SK-N-SH (cell line): ENCODE measurements around the gene APBB3. TPM values are rescaled to one million over a fixed set of nuclear protein-coding genes. Genes with fewer than 3 reads are reported as not detected.

ENCODE experiments used
- CTCF ChIA-PET: fragments of 300-600, 350-600 bp; formaldehyde crosslinking; extraction: SDS; loops from one replicate; lab custom pipeline; 2021; lab: Yijun Ruan, JAX
- POLR2A ChIA-PET: fragments of 350-600 bp; sonication (Branson Sonifier 250); formaldehyde crosslinking; extraction: SDS; loops from one replicate; lab custom pipeline; 2020; ENCODE audit warnings: antibody characterized with exemption, inconsistent platforms; lab: Yijun Ruan, JAX
- DNase-seq: peaks from one replicate; pipeline ENCODE4 v3.0.0; 2012
- H2AFZ ChIP-seq: fragments of 200-600 bp; sonication (generic); 2 replicates; pipeline ENCODE4 v1.8.1; 2016; ENCODE audit warnings: antibody characterized with exemption, mild to moderate bottlenecking, low read depth
- H3F3A ChIP-seq: fragments of 200-600 bp; sonication (generic); replicated peaks from 2 replicates; pipeline ENCODE3; 2016; ENCODE audit warnings: antibody characterized with exemption, mild to moderate bottlenecking; ENCODE audit not compliant: insufficient read depth
- H3K27ac ChIP-seq, 2 experiments: fragments of 200-500 bp in 1 of 2; fragments of 200-600 bp in 1 of 2; sonication (Bioruptor generic) in 1 of 2; sonication (generic), shearing (Covaris generic) in 1 of 2; 2 replicates each; pipeline versions ENCODE4 v1.5.1 to v1.6.1; 2014 to 2016; ENCODE audit warnings: low read depth in 2 of 2, inconsistent platforms in 1 of 2, low read length in 1 of 2, mild to moderate bottlenecking in 1 of 2, mixed read lengths in 1 of 2
- H3K27me3 ChIP-seq: fragments of 200-600 bp; sonication (generic), shearing (Covaris generic); 2 replicates; pipeline ENCODE4 v1.6.1; 2016; ENCODE audit warnings: mixed run types; ENCODE audit not compliant: insufficient read depth
- H3K36me3 ChIP-seq, 2 experiments: fragments of 200-500 bp in 1 of 2; fragments of 200-600 bp in 1 of 2; sonication (Bioruptor generic) in 1 of 2; sonication (generic) in 1 of 2; replicated peaks in 1 of 2; 2 replicates each; pipeline versions ENCODE3 to v1.5.1; 2014 to 2016; ENCODE audit warnings: low read length in 1 of 2, mild to moderate bottlenecking in 1 of 2; ENCODE audit not compliant: insufficient read depth in 2 of 2, control insufficient read depth in 1 of 2
- H3K4me1 ChIP-seq, 2 experiments: fragments of 200-500 bp in 1 of 2; fragments of 200-600 bp in 1 of 2; sonication (Bioruptor generic) in 1 of 2; sonication (generic), shearing (Covaris generic) in 1 of 2; 2 replicates each; pipeline versions ENCODE4 v1.5.1 to v1.6.1; 2014 to 2016; ENCODE audit warnings: low read depth in 1 of 2, low read length in 1 of 2, mixed run types in 1 of 2; ENCODE audit not compliant: insufficient read depth in 2 of 2, control insufficient read depth in 1 of 2
- H3K4me2 ChIP-seq: fragments of 200-600 bp; sonication (generic), shearing (Covaris generic); 2 replicates; pipeline ENCODE4 v1.6.1; 2017; ENCODE audit warnings: mixed run types
- H3K4me3 ChIP-seq, 2 experiments: fragments of 200-500 bp in 1 of 2; fragments of 200-600 bp in 1 of 2; sonication (Bioruptor generic) in 1 of 2; sonication (generic), shearing (Covaris generic) in 1 of 2; 2 replicates each; pipeline versions ENCODE4 v1.5.1 to v1.8.1; 2014 to 2016; ENCODE audit warnings: low read depth in 2 of 2, inconsistent platforms in 1 of 2, low read length in 1 of 2, mild to moderate bottlenecking in 1 of 2, mixed read lengths in 1 of 2, moderate library complexity in 1 of 2
- H3K79me2 ChIP-seq: fragments of 200-600 bp; sonication (generic); 2 replicates; pipeline ENCODE4 v1.8.1; 2017; ENCODE audit warnings: mild to moderate bottlenecking; ENCODE audit not compliant: insufficient read depth
- H3K9ac ChIP-seq: fragments of 200-600 bp; sonication (generic); 2 replicates; pipeline ENCODE4 v1.6.1; 2017; ENCODE audit warnings: mixed run types
- H3K9me2 ChIP-seq: fragments of 200-600 bp; sonication (generic); 2 replicates; pipeline ENCODE4 v1.6.1; 2017; ENCODE audit warnings: mixed run types
- H3K9me3 ChIP-seq: fragments of 200-600 bp; sonication (generic); 2 replicates; pipeline ENCODE4 v1.6.1; 2017; ENCODE audit warnings: mixed run types, mild to moderate bottlenecking, moderate library complexity
- H4K20me1 ChIP-seq: fragments of 200-600 bp; sonication (generic); 2 replicates; pipeline ENCODE4 v1.6.1; 2017; ENCODE audit warnings: mild to moderate bottlenecking, mixed run types; ENCODE audit not compliant: insufficient read depth
- CHD2 ChIP-seq: fragments of 150-350 bp; IDR thresholded peaks from 2 replicates; pipeline ENCODE4 v1.6.1; 2018; ENCODE audit warnings: low read length; ENCODE audit not compliant: partially characterized antibody
- ELF1 ChIP-seq: IDR thresholded peaks from 2 replicates; pipeline ENCODE4 v1.4.0; 2012
- EP300 ChIP-seq, 2 experiments: IDR thresholded peaks; 2 replicates each; pipeline versions ENCODE4 v1.4.0 to v1.6.1; 2012; ENCODE audit warnings: borderline replicate concordance in 1 of 2, low read depth in 1 of 2, low read length in 1 of 2
- EZH2phosphoT487 ChIP-seq: fragments of 200-600 bp; sonication (generic); IDR thresholded peaks from 2 replicates; pipeline ENCODE4 v1.6.1; 2017; ENCODE audit warnings: low read depth, mixed run types, mild to moderate bottlenecking, antibody characterized with exemption, moderate library complexity, borderline replicate concordance
- FOXJ3 ChIP-seq: sonication (generic); formaldehyde crosslinking; IDR thresholded peaks from 2 replicates; pipeline ENCODE4 v1.5.1; 2020; ENCODE audit warnings: mild to moderate bottlenecking, missing genetic modification reagents
- FOXM1 ChIP-seq: IDR thresholded peaks from 2 replicates; pipeline ENCODE4 v1.4.0; 2012; ENCODE audit warnings: low read depth, mild to moderate bottlenecking
- GABPA ChIP-seq: IDR thresholded peaks from 2 replicates; pipeline ENCODE4 v1.4.0; 2012; ENCODE audit warnings: low read depth, mild to moderate bottlenecking
- IRF3 ChIP-seq: fragments of 150-350 bp; IDR thresholded peaks from 2 replicates; pipeline ENCODE4 v1.6.1; 2016; ENCODE audit warnings: mild to moderate bottlenecking, low read depth, low read length
- MEF2A ChIP-seq: IDR thresholded peaks from 2 replicates; pipeline ENCODE4 v1.4.0; 2012; ENCODE audit warnings: low read depth, borderline replicate concordance
- MXI1 ChIP-seq: IDR thresholded peaks from 2 replicates; pipeline ENCODE4 v1.6.1; 2012; ENCODE audit warnings: mild to moderate bottlenecking, low read depth, low read length, improper control_type of control experiment
- NFIC ChIP-seq: IDR thresholded peaks from 2 replicates; pipeline ENCODE4 v1.4.0; 2012; ENCODE audit warnings: borderline replicate concordance
- NRF1 ChIP-seq: IDR thresholded peaks from 2 replicates; pipeline ENCODE4 v1.6.1; 2012; ENCODE audit warnings: low read depth, mild to moderate bottlenecking, low read length
- POLR2AphosphoS5 ChIP-seq: IDR thresholded peaks from 2 replicates; pipeline ENCODE4 v1.6.1; 2012; ENCODE audit warnings: low read depth, low read length
- RAD21 ChIP-seq: IDR thresholded peaks from 2 replicates; pipeline ENCODE4 v1.6.1; 2012; ENCODE audit warnings: mild to moderate bottlenecking, low read length
- RCOR1 ChIP-seq: fragments of 150-350 bp; IDR thresholded peaks from 2 replicates; pipeline ENCODE4 v1.6.1; 2017; ENCODE audit warnings: antibody characterized with exemption, low read length
- SIN3A ChIP-seq: IDR thresholded peaks from 2 replicates; pipeline ENCODE4 v1.6.1; 2012; ENCODE audit warnings: low read depth, mild to moderate bottlenecking, low read length, moderate library complexity, borderline replicate concordance
- SMC3 ChIP-seq: IDR thresholded peaks from 2 replicates; pipeline ENCODE4 v1.6.1; 2012; ENCODE audit warnings: low read depth, low read length, improper control_type of control experiment
- TCF12 ChIP-seq: IDR thresholded peaks from 2 replicates; pipeline ENCODE4 v1.4.0; 2012
- USF2 ChIP-seq: fragments of 150-350 bp; IDR thresholded peaks from 2 replicates; pipeline ENCODE4 v1.6.1; 2017; ENCODE audit warnings: antibody characterized with exemption, low read length, low read depth, borderline replicate concordance
- YY1 ChIP-seq: IDR thresholded peaks from 2 replicates; pipeline ENCODE4 v1.4.0; 2012; ENCODE audit warnings: low read depth, mild to moderate bottlenecking
- WGBS: methylation state at CpG from one replicate; pipeline ENCODE4 v1.1.6; 2017; ENCODE audit warnings: low lambda C conversion rate; 5-methylcytosine and 5-hydroxymethylcytosine counted together
- polyA plus RNA-seq, 3 experiments: library from polyadenylated mRNA; depleted of rRNA; stranded (reverse); fragments of >200 nt; gene quantifications; 2 replicates each; pipeline ENCODE4 v1.2.3, GENCODE V29; 2012

APBB3 gene
- polyA plus RNA-seq, 1 of the 3 experiments (the other 2 are of a cell fraction), result 36.0 TPM

- POLR2A ChIA-PET, result no interaction called here
- WGBS, result 100% methylated on average over 9 of the region's 10 CpGs
- Histone ChIP-seq H3K4me2 (no peak overlapping the region; the same call in 1 of the 2 replicates), H3K79me2 (peaks cover 28% of the 10 kb centered on the region), H3K27me3 (no peaks in the 10 kb centered on the region), H2AFZ (no peak overlapping the region), H3K27ac (no peak overlapping the region; a peak in 1 of 4 replicates), H3K9me3 (no peaks in the 10 kb centered on the region), H3K9ac (no peak overlapping the region), H3K9me2 (no peaks in the 10 kb centered on the region), H3K36me3 (peaks cover 5 to 22% of the 10 kb centered on the region in 2 experiments), H3F3A (no peaks in the 10 kb centered on the region), H3K4me1 (peaks cover 3 to 28% of the 10 kb centered on the region in 2 experiments; a peak in 1 of 4 replicates), H4K20me1 (no peaks in the 10 kb centered on the region), H3K4me3 (no peak overlapping the region)
- no peak for DNase-seq
- CTCF ChIA-PET, result interaction anchor here (1.1 kb wide), 1 partner anchor 14 kb away, joined by 3 read pairs; the partner anchor contains the start of gene EIF4EBP3
- no peak for TF ChIP-seq RCOR1
- TF ChIP-seq TCF12, result no peak
- no peak for TF ChIP-seq SMC3
These were observed 2.5 kb downstream of the APBB3 start for GRCh38 chr5:140561753-140562523.

GRCh38 chr5:140560227-140560626, 4.2 kb downstream of the APBB3 start:
- POLR2A ChIA-PET, result no interaction called here
- WGBS, result 97% methylated on average over 6 of the region's 10 CpGs

More at GRCh38 chr5:140560227-140560626, 4.2 kb downstream of the APBB3 start:
- Histone ChIP-seq H3K9me2 (no peaks in the 10 kb centered on the region), H3K9me3 (no peaks in the 10 kb centered on the region), H4K20me1 (no peaks in the 10 kb centered on the region), H3K79me2 (peaks cover 28% of the 10 kb centered on the region), H3F3A (no peaks in the 10 kb centered on the region), H3K36me3 (peaks cover 0 to 17% of the 10 kb centered on the region in 2 experiments), H3K4me1 (peaks cover 0 to 31% of the 10 kb centered on the region in 2 experiments; a peak in 3 of 4 replicates), H3K27ac (no peak overlapping the region), H3K27me3 (no peaks in the 10 kb centered on the region), H2AFZ (no peak overlapping the region), H3K9ac (no peak overlapping the region), H3K4me3 (no peak overlapping the region), H3K4me2 (no peak overlapping the region)
- no peak for DNase-seq
- CTCF ChIA-PET, result no interaction called here
- TF ChIP-seq USF2, result no peak
- no peak for TF ChIP-seq NRF1
- TF ChIP-seq FOXM1, result no peak
- TF ChIP-seq TCF12, result no peak
- TF ChIP-seq RAD21, result no peak
- TF ChIP-seq GABPA, result no peak
- TF ChIP-seq MEF2A, result no peak
- no peak for TF ChIP-seq YY1
- TF ChIP-seq ELF1, result no peak
- TF ChIP-seq NFIC, result no peak
- no peak for TF ChIP-seq EP300 (IDR thresholded peaks at IDR 0.05; ENCODE audit: borderline replicate concordance in 1 of 2, low read depth in 1 of 2, low read length in 1 of 2)
- TF ChIP-seq EZH2phosphoT487, result no peak
- TF ChIP-seq MXI1, result no peak
- no peak for TF ChIP-seq CHD2
- no peak for TF ChIP-seq POLR2AphosphoS5
- no peak for TF ChIP-seq SIN3A
- TF ChIP-seq FOXJ3 (CRISPR knock-in tag), result no peak
- TF ChIP-seq IRF3, result no peak
- TF ChIP-seq, all 33 proteins: peak for 0
